ENCODE measurements around the gene LYZL4. TPM values are rescaled to one million over a fixed set of nuclear protein-coding genes. Genes with fewer than 3 reads are reported as not detected.
A peak's percentile ranks its signal among the peaks of the same experiment; 100 is the strongest.

Gene LYZL4
- total RNA-seq, 1 experiment from 2014 or later, result not detected

- Histone ChIP-seq H3K9me3 (no peaks in the 10 kb centered on the region), H3K36me3 (no peaks in the 10 kb centered on the region), H3K4me3 (no peak overlapping the region), H3K27me3 (no peaks in the 10 kb centered on the region)
- DNase-seq, result no peak
These were observed 12.3 kb downstream of the LYZL4 start for GRCh38 chr3:42398080-42398479.

DNA sequence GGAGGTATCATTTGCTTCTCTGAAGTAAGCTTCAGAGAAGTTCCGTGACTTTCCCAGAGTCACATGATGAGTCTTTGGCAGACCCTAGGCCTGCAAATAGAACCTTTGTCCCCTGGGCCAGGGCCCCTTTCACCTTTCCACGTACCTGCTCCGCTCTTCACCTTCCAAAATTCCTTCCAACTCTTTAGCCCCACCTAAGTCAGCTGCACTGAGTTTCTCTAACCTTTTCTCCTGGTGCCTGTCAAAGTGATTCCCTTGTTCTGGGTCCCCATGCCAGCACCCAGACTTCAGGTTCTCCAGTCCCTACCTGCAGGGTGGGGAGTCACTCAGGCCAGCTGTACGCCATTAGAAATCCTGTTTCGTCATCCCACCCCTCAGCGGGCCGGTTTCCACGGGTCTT lies 12.8 kb downstream of the LYZL4 start:
- Histone ChIP-seq H3K36me3 (no peaks in the 10 kb centered on the region), H3K9me3 (no peaks in the 10 kb centered on the region), H3K27me3 (no peaks in the 10 kb centered on the region), H3K4me3 (no peak overlapping the region)
- no peak for DNase-seq

- H3K36me3 ChIP-seq, result no peaks in the 10 kb centered on the region
- no peak for DNase-seq
- H3K9me3 ChIP-seq, result no peaks in the 10 kb centered on the region
- no peaks in the 10 kb centered on the region for H3K27me3 ChIP-seq
- no peak overlapping the region for H3K4me3 ChIP-seq
These were observed 15.7 kb downstream of the LYZL4 start for GRCh38 chr3:42394579-42395288.

- no peaks in the 10 kb centered on the region for H3K9me3 ChIP-seq
- DNase-seq, result no peak
- H3K4me3 ChIP-seq, result no peak overlapping the region
- H3K36me3 ChIP-seq, result no peaks in the 10 kb centered on the region
- no peaks in the 10 kb centered on the region for H3K27me3 ChIP-seq
These were observed 22.4 kb downstream of the LYZL4 start for GRCh38 chr3:42387802-42388651.

- no peak for DNase-seq
- Histone ChIP-seq H3K36me3 (no peaks in the 10 kb centered on the region), H3K27me3 (no peaks in the 10 kb centered on the region), H3K9me3 (no peaks in the 10 kb centered on the region), H3K4me3 (no peak overlapping the region)
These were observed 28.8 kb downstream of the LYZL4 start for GRCh38 chr3:42381551-42382082.

DNA sequence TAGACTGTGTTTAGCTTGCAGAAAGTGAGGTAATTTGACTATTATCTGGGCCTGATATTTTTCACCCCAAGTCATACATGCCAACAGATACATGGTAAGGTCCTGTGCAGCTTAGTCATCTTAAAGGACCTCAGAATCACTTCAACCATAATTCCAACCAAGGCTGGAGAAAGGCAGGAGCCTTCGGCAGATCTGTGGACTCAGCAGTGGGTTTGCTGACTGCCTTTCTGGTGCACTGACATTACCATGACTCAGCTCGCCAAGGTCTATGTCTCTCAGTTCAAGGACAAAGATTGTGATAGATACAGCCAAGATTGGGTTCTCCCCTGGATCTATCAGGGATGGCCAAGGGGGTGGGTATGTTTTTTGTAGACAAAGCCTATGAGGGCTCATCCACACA lies 32.7 kb downstream of the LYZL4 start:
- H3K9me3 ChIP-seq, result no peaks in the 10 kb centered on the region
- no peaks in the 10 kb centered on the region for H3K27me3 ChIP-seq
- no peak for DNase-seq
- no peak overlapping the region for H3K4me3 ChIP-seq
- H3K36me3 ChIP-seq, result no peaks in the 10 kb centered on the region

GRCh38 chr3:42376344-42376798 lies 34.0 kb downstream of the LYZL4 start:
- Histone ChIP-seq H3K9me3 (no peaks in the 10 kb centered on the region), H3K27me3 (no peaks in the 10 kb centered on the region), H3K4me3 (no peak overlapping the region), H3K36me3 (no peaks in the 10 kb centered on the region)
- DNase-seq, result peak; percentile 79

- Histone ChIP-seq H3K27me3 (no peaks in the 10 kb centered on the region), H3K36me3 (no peaks in the 10 kb centered on the region), H3K9me3 (no peaks in the 10 kb centered on the region), H3K4me3 (no peak overlapping the region)
- DNase-seq, result no peak
These were observed 35.1 kb downstream of the LYZL4 start for GRCh38 chr3:42375121-42375800.

GRCh38 chr3:42371776-42372175 lies 38.6 kb downstream of the LYZL4 start:
- Histone ChIP-seq H3K36me3 (no peaks in the 10 kb centered on the region), H3K27me3 (no peaks in the 10 kb centered on the region), H3K9me3 (no peaks in the 10 kb centered on the region), H3K4me3 (no peak overlapping the region)
- DNase-seq, result no peak

DNA sequence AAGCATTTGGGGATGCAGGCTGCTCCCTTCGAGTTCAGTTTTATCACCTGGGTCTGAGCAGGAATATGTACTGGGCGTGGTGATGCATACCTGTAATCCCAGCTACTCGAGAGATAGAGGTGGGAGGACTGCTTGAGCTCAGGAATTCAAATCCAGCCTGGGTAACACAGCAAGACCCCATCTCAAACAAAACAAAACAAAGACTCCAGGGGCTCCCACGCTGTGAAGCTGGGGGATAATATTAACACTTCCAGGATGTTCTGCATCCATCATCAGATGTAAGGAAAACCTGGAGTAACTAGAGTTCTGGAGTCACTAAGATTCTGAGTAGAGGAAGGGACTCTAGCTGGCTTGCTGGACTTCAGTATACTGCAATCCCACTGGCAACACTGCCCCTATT lies 40.6 kb downstream of the LYZL4 start:
- no peak overlapping the region for H3K4me3 ChIP-seq
- no peaks in the 10 kb centered on the region for H3K27me3 ChIP-seq
- no peaks in the 10 kb centered on the region for H3K9me3 ChIP-seq
- no peaks in the 10 kb centered on the region for H3K36me3 ChIP-seq
- no peak for DNase-seq

GRCh38 chr3:42369304-42369703 lies 41.1 kb downstream of the LYZL4 start:
- no peak for DNase-seq
- Histone ChIP-seq H3K27me3 (no peaks in the 10 kb centered on the region), H3K4me3 (no peak overlapping the region), H3K9me3 (no peaks in the 10 kb centered on the region), H3K36me3 (no peaks in the 10 kb centered on the region)

GRCh38 chr3:42368861-42369260 lies 41.5 kb downstream of the LYZL4 start:
- no peak for DNase-seq
- Histone ChIP-seq H3K9me3 (no peaks in the 10 kb centered on the region), H3K4me3 (no peak overlapping the region), H3K36me3 (no peaks in the 10 kb centered on the region), H3K27me3 (no peaks in the 10 kb centered on the region)

GRCh38 chr3:42367903-42368302 lies 42.5 kb downstream of the LYZL4 start:
- no peak for DNase-seq
- no peaks in the 10 kb centered on the region for H3K36me3 ChIP-seq
- no peak overlapping the region for H3K4me3 ChIP-seq
- no peaks in the 10 kb centered on the region for H3K9me3 ChIP-seq
- H3K27me3 ChIP-seq, result no peaks in the 10 kb centered on the region

- Histone ChIP-seq H3K9me3 (no peaks in the 10 kb centered on the region), H3K27me3 (no peaks in the 10 kb centered on the region), H3K4me3 (no peak overlapping the region), H3K36me3 (no peaks in the 10 kb centered on the region)
- no peak for DNase-seq
These were observed 43.9 kb downstream of the LYZL4 start for GRCh38 chr3:42366550-42366949.

DNA sequence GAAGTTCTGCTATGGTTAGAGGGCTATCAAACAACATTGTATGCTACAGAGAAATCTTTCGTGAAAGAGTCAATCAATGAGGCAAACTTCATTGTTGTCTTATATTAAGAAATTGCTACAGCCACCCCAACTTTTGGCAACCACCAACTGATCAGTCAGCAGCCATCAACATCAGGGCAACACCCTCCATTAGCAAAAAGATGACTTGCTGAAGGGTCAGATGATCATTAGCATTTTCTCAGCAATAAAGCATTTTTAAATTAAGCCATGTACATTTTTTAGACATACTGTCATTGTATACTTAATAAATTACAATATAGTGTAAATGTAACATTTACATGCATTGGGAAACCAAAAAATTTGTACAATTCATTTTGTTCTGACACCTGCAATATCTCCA lies 53.1 kb downstream of the LYZL4 start:
- Histone ChIP-seq H3K4me3 (no peak overlapping the region), H3K9me3 (no peaks in the 10 kb centered on the region), H3K36me3 (no peaks in the 10 kb centered on the region), H3K27me3 (no peaks in the 10 kb centered on the region)
- no peak for DNase-seq

DNA sequence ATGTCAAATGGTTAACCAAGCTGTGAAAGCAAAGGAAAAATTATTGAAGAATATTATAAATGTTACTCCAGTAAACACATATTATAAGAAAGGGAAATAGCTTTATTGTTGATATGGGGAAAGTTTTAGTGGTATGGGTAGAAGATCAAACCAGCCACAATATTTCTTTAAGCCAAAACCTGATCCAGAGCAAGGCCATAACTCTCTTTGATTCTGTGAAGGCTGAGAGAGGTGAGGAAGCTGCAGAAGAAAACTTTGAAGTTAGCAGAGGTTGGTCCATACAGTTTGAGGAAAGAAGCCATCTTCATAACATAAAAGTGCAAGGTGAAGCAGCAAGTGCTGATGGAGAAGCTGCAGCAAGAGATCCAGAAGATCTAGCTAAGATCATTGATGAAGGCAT lies 54.8 kb downstream of the LYZL4 start:
- H3K9me3 ChIP-seq, result no peaks in the 10 kb centered on the region
- DNase-seq, result no peak
- H3K27me3 ChIP-seq, result no peaks in the 10 kb centered on the region
- no peak overlapping the region for H3K4me3 ChIP-seq
- no peaks in the 10 kb centered on the region for H3K36me3 ChIP-seq

DNA sequence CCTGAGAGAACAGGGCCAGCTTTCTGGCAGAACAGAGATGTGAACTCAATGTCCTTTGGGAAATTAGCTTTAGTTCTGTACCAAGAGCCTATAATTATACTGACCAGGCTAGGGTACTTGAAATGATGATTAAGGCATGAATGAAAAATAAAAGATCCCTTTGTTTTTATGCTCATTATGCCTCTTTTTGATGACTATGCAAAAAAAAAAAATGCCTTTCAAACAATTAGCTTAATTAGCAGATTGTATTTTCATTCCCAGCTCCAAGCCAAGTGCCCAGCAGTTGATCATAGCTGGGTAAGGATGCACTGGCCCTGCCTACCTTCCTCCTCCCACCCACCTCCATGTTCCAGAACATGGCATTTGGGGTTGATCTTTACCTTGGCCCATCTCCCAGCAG lies 56.8 kb downstream of the LYZL4 start:
- H3K27me3 ChIP-seq, result no peaks in the 10 kb centered on the region
- H3K36me3 ChIP-seq, result no peaks in the 10 kb centered on the region
- H3K4me3 ChIP-seq, result no peak overlapping the region
- DNase-seq, result no peak
- no peaks in the 10 kb centered on the region for H3K9me3 ChIP-seq

Data from MG63 (cell line).